Skeletal muscle tissue (tissue), 4 donors: ENCODE data around the gene PRKCE. TPM values are rescaled to one million over a fixed set of nuclear protein-coding genes. Genes with fewer than 3 reads are reported as not detected.

Experiments used
- H3K27ac ChIP-seq: one replicate; pipeline ENCODE4 v1.7.0; 2013; ENCODE audit warnings: mild to moderate bottlenecking, low read depth, low read length, inconsistent platforms
- H3K27me3 ChIP-seq, 3 donors: one replicate each; pipeline ENCODE4 v1.7.0; 2013; ENCODE audit warnings: low read length in 3 of 3; ENCODE audit not compliant: control insufficient read depth in 3 of 3, insufficient read depth in 3 of 3
- H3K36me3 ChIP-seq, 3 donors: one replicate each; pipeline ENCODE4 v1.7.0; 2013; ENCODE audit warnings: low read length in 3 of 3; ENCODE audit not compliant: control insufficient read depth in 3 of 3, insufficient read depth in 3 of 3
- H3K4me1 ChIP-seq, 3 donors: one replicate each; pipeline ENCODE4 v1.7.0; 2013; ENCODE audit warnings: low read length in 3 of 3, mild to moderate bottlenecking in 3 of 3; ENCODE audit not compliant: control insufficient read depth in 3 of 3, insufficient read depth in 3 of 3
- H3K4me3 ChIP-seq, 3 donors: one replicate each; pipeline ENCODE4 v1.7.0; 2013; ENCODE audit warnings: low read length in 3 of 3
- H3K9ac ChIP-seq, 3 donors: one replicate each; pipeline ENCODE4 v1.7.0; 2013; ENCODE audit warnings: low read length in 3 of 3, mild to moderate bottlenecking in 3 of 3, moderate library complexity in 2 of 3, low read depth in 1 of 3
- H3K9me3 ChIP-seq, 3 donors: one replicate each; pipeline ENCODE4 v1.7.0; 2013; ENCODE audit warnings: low read length in 3 of 3; ENCODE audit not compliant: control insufficient read depth in 3 of 3
- total RNA-seq: library from RNA; depleted of rRNA; stranded (reverse); fragments of >200 nt; gene quantifications from one replicate; pipeline ENCODE4 v1.2.3, GENCODE V29; 2014
- donor health status: Osteomylitis.

The PRKCE gene
- total RNA-seq, 1 donor from 2014 or later, result 9.4 TPM

DNA sequence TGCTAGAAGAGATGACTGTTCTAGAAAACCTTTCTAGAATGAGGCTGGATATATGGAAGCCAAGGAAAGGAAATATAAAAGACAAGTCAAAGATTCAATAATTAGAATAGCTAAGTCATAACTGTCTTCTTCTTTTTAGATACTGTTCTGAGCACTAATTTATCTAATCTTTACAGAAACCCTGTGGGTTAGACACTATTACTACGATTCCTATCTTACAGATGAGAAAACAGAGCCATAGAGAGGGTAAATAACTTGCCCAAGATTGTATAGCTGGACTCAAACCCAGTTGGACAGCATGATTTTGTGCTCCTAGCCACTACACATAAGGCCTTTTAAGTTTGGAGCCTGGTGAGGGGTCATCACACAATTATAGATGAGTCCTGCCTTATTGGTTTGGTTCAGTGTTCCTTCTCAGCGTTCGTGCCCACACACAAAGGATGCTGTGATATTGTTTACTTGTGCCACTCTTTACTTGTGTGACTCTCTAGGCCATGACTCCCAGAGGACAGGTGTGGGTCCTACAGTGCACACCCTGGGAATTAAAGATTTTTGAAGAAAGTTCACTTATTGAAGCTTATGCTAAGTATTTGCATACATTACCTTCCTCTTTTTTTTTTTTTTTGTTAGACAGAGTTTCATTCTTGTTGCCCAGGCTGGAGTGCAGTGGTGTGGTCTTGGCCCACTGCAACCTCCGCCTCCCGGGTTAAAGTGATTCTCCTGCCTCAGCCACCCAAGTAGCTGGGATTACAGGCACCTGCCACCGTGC lies 153.7 kb downstream of the PRKCE start:
- Histone ChIP-seq H3K4me1 (peaks cover 0 to 3% (median 3%) of the 10 kb centered on the region in 3 donors), H3K27ac (no peak overlapping the region), H3K9me3 (no peaks in the 10 kb centered on the region), H3K4me3 (no peak overlapping the region), H3K27me3 (no peaks in the 10 kb centered on the region), H3K9ac (no peak overlapping the region), H3K36me3 (no peaks in the 10 kb centered on the region)

DNA sequence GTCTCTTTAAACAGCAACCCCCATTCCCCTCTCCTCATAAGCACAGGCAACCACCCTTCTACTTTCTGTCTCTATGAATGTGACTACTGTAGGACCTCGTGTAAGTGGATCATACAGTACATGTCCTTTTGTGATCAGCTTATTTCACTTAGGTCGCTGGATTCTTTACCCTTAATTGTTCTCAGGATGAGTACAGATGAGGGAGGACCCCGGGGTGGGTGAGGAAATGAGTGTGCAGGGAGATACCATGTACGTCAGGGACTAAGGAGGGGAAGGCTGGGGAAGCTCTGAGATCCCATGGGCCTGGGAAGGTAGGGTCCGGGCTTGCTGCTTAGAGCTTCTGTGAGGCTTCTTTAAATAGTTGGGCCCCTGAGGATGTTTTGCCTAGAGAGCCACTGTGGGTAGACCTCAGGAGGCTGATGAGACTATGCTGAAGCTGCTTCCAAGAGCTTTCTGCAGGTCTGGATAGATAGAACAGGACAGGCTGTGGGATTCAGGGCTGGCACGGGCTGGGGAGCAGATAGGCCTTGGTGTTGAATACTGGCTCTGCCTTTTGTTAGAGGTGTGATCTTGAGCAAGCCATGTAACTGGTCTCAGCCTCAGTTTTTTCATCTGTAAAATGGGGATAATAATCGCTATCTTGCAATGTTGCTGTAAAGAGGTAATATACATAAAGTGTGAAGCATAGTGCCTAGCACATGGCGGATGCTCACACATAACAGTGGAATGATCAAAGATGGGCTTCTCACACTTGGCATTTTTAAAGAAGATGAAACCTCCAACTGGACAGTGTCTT lies 155.3 kb downstream of the PRKCE start:
- H3K9me3 ChIP-seq, result no peaks in the 10 kb centered on the region
- no peaks in the 10 kb centered on the region for H3K27me3 ChIP-seq
- H3K4me1 ChIP-seq, result no peaks in the 10 kb centered on the region
- H3K9ac ChIP-seq, result no peak overlapping the region
- H3K27ac ChIP-seq, result no peak overlapping the region
- H3K36me3 ChIP-seq, result no peaks in the 10 kb centered on the region
- H3K4me3 ChIP-seq, result no peak overlapping the region

DNA sequence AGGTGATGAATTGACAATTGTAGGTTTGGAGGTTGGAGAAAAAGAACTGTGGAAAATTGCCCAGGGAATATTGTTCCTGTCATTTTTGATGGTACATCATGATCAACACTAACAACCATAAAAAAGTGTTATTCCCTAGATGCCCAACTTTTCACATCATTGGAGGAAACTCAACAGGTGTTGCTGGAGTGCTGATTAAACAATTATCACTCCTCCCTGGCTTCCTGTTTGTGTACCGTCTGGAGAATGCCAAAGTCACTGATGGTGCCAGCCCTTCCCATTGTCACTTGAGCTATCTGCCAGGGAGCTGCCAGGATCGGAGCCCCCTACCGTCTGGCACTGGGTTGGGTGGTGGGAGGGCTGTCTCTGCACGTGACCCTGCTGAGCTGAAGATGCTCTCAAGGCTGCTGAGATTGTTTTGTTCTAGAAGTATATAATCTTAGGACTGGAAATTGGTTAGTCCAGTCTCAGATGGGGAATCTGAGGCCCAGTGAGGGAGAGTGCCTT lies 156.9 kb downstream of the PRKCE start:
- no peak overlapping the region for H3K27ac ChIP-seq
- no peaks in the 10 kb centered on the region for H3K27me3 ChIP-seq
- no peak overlapping the region for H3K9ac ChIP-seq
- no peak overlapping the region for H3K4me3 ChIP-seq
- H3K9me3 ChIP-seq, result no peaks in the 10 kb centered on the region
- H3K36me3 ChIP-seq, result no peaks in the 10 kb centered on the region
- peaks cover 10 to 12% (median 12%) of the 10 kb centered on the region in 3 donors for H3K4me1 ChIP-seq

DNA sequence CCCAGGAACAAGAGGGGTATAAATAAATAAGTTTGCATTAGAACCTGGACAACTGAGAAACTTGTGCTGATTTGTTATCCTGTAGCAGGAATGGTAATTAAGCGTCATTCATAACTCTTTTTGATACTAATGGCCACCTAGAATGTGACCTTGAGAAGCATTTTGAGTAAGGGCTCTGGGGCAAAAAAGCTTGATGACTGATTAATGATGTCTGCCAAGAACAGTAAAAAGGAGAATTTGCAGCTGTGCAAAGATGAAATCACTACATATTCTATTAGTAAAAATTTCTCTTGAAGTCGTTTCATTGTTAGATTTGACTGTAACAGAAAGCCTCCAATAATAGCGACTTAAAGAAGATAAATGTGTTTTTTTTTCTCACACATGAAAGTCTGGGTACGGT lies 157.7 kb downstream of the PRKCE start:
- H3K9ac ChIP-seq, result no peak overlapping the region
- H3K9me3 ChIP-seq, result no peaks in the 10 kb centered on the region
- H3K4me3 ChIP-seq, result no peak overlapping the region
- peaks cover 17 to 19% (median 18%) of the 10 kb centered on the region in 3 donors for H3K4me1 ChIP-seq
- no peaks in the 10 kb centered on the region for H3K36me3 ChIP-seq
- no peak overlapping the region for H3K27ac ChIP-seq
- H3K27me3 ChIP-seq, result no peaks in the 10 kb centered on the region

DNA sequence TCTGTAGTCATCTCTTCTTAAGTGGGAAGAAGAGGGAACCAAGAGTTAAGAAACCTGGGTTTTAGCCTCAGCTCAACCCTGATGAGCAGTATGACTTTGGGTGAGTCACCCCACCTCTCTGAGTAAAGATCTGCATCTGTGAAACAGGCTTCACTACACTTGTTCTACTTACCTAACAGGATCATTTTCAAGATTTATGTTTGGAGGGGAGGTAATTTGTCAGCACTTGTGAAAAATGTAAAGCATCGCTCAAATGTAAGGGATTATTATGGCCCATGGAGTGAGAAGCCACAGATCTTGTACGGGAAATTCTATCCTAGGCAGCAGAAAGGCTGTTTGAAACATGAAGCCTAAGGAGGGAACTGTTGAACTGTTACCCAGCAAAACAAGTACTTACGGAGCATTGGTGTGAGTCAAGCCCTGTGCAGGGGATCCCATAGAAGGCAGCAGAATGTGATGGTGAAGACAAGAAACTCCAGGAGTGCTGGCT lies 160.6 kb downstream of the PRKCE start:
- Histone ChIP-seq H3K9me3 (no peaks in the 10 kb centered on the region), H3K27me3 (no peaks in the 10 kb centered on the region), H3K4me1 (peaks cover 23 to 35% (median 25%) of the 10 kb centered on the region in 3 donors), H3K4me3 (no peak overlapping the region), H3K9ac (no peak overlapping the region), H3K27ac (no peak overlapping the region), H3K36me3 (no peaks in the 10 kb centered on the region)

DNA sequence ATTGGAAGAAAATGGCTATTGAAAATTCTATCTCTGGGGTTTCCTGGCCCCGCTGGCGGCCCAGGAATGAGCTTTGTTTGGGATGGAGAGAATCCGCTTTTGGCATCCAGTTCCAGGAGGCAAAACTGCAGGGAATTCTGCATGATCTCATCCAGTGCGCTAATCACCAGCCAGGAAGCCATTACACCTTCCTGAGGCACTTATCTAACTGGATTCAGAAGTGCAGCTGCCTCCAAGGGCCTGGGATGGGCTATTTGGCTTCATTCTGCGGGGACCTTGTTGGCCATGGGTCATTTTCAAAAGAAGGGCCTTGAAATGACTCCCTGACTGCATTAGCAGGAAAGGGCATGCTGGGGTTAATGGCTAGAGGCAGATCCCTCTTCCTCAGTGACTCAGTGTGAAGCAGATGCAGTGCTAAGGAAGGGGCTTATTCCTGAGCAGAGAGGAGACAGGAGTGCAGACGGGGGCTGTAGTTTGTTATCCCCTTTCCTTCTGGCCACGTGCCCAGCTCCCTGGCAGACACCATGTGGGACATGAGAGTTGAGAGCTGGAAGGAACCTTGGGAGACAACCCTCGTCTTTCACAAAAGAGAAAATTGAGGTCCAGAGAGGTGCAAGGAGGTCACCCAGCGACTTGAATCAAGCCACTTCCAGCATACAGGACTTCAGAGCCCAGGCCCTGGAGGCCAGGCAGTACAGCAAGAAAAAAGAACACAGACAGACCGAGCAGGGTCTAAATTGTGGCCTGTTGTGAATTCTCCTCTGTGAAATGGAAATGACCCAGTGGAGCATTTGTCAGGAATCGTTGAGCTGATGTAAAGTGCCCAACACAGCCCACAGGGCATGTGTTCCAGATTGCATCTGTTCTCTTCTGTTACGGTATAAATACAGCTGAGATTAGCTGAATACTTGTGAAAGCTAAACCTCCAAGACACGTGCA lies 161.8 kb downstream of the PRKCE start:
- Histone ChIP-seq H3K9ac (peak overlapping the region in 2 of 3 donors; percentile 2 to 26), H3K9me3 (no peaks in the 10 kb centered on the region), H3K4me3 (no peak overlapping the region), H3K27ac (peak overlapping the region; percentile 64), H3K36me3 (no peaks in the 10 kb centered on the region), H3K27me3 (no peaks in the 10 kb centered on the region), H3K4me1 (peaks cover 23 to 35% (median 25%) of the 10 kb centered on the region in 3 donors)

DNA sequence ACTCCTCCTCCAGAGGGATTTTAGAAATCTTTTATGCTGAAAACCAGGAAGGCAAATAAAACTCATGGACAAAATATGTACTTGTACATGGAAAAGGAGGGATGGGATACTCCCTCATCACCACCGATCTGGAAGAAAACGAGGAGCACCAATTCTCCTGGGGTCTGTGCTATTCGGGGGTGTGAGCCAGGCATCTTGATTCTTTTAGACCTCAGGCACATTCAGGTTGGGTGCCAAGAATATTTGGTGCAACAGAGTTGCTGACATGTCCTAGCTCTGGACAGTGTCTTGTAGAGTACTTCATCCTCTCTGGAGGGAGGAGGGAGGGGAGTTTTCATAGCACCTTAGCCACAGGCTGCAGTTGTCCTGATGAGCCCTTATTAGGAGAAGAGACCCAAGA lies 163.0 kb downstream of the PRKCE start:
- Histone ChIP-seq H3K27me3 (no peaks in the 10 kb centered on the region), H3K9ac (no peak overlapping the region), H3K9me3 (no peaks in the 10 kb centered on the region), H3K4me1 (peaks cover 23 to 35% (median 25%) of the 10 kb centered on the region in 3 donors), H3K4me3 (no peak overlapping the region), H3K36me3 (no peaks in the 10 kb centered on the region), H3K27ac (no peak overlapping the region)

DNA sequence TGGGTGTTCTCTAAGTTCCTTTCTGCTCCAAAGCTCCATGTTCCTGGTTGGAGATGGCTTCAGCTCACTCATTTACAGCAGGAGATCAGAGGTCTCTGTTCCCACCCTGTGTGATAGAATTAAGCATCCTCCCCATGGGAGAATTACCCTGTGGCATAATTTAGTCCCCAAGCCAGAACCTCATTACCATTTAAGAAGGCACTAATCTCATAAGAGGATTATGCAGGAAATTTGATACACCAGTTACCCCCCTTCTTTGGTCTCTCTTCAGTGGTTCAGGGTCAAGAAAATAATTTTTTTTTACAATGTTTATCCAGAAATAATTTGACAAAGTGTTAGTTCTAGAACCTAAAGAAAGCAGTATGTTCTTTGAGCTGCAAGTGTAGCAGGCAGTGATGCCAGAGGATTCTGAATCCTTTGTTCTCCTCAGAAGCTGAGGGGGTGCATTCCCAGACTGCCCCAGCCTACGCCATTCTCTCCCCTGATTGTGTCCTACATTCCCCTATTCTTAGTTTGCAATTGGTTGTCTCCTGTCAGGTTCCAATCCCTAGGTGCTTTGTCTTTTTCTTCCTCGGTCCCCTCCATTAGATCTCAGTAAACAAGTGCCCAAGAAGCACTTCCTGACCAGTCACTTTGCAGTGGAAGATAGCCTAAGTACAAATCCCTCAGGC lies 163.6 kb downstream of the PRKCE start:
- Histone ChIP-seq H3K27me3 (no peaks in the 10 kb centered on the region), H3K36me3 (no peaks in the 10 kb centered on the region), H3K9ac (no peak overlapping the region), H3K4me3 (no peak overlapping the region), H3K9me3 (no peaks in the 10 kb centered on the region), H3K4me1 (peaks cover 23 to 35% (median 25%) of the 10 kb centered on the region in 3 donors), H3K27ac (no peak overlapping the region)

DNA sequence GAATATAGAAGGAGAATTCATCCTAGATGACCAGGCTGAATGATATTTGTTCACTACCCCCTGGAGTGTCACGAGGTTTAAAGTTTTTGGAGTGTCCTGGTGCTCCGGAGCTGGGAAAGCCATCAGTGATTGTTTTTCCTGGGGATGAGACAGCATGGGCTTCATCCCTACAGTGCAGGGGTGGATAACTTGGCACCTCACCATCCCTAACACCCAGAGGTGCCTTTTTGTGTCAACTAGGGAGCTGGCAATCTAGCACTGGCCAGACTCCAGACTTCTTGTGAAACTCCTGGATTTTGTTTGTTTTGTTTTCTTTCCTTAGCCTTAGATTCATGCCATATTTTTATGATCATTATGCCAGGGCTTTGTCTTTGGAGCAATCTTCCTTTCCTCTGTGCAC lies 164.8 kb downstream of the PRKCE start:
- Histone ChIP-seq H3K9ac (no peak overlapping the region), H3K36me3 (no peaks in the 10 kb centered on the region), H3K9me3 (no peaks in the 10 kb centered on the region), H3K4me1 (peaks cover 24 to 35% (median 27%) of the 10 kb centered on the region in 3 donors), H3K27me3 (no peaks in the 10 kb centered on the region), H3K27ac (no peak overlapping the region), H3K4me3 (no peak overlapping the region)
